NCI-H460 (cell line): ENCODE data around the gene SERPINB3. TPM values are rescaled to one million over a fixed set of nuclear protein-coding genes. Genes with fewer than 3 reads are reported as not detected.
"Not testable (repeated sequence)": the region's sequence is repeated elsewhere in the genome, so short reads cannot be mapped to it uniquely, and the experiment has no call there.

Experiments
- DNase-seq: peaks from one replicate; pipeline ENCODE4 v3.0.0-alpha.2; 2016; ENCODE audit warnings: low read depth; ENCODE audit errors: extremely low read depth
- polyA plus RNA-seq: library from polyadenylated mRNA; depleted of rRNA; stranded (reverse); fragments of >200 nt; gene quantifications from 2 replicates; pipeline ENCODE4 v1.2.3, GENCODE V29; 2014; cell fraction: nucleus; rRNA removed
- total RNA-seq: library from RNA; depleted of rRNA; stranded (reverse); fragments of >200 nt; shearing (Covaris generic); gene quantifications from 2 replicates; pipeline ENCODE4 v1.2.3, GENCODE V29; 2014; rRNA removed

Gene SERPINB3
- total RNA-seq = 0.15 and 0.23 TPM in 2 replicates
- polyA plus RNA-seq = 0.42 TPM in 1 of 2 replicates, not detected in the other

DNA sequence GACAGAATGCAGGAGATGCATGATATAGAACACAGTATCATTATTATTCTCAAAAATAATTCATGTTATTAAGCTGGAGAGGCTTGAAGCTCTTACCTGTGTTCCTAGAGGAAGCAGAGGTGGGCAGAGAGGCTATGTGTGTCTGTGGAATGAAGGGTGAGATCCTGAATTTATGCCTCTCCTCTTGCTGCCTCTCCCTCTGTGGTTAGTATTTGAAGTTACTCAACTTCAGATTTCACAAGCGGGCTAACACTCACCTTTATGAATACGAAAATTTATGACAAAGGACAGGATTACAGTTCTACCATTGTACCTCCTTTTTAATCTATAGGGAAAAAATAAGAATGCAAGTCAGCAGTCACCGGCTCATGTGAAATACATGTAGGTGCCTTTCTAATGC lies at the start of gene SERPINB3:
Gene SERPINB3 (minus strand): TSS at position 144 of the 400 bp plus-strand sequence. CDS start 677 bp downstream, outside the sequence.
- DNase-seq = not testable (repeated sequence)

DNA sequence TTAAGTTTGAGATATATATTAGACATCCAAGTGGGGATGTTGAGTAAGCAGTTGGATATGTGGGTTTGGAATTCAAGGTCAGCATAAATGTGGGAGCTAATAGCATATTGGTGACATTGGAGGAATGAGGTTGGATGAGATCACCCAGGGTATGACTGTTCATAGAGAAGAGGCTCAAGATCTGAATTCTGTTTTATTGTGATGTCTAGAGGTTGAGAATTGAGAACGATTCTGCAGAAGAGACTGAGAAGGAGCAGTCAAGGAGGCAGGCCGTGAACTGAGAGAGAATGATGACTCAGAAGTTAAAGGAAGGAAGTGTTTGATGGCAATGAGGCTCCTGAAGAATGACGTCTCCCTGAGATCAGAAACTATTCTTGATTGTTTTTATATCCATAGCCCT lies 47.0 kb upstream of the SERPINB3 start:
- no peak for DNase-seq

DNA sequence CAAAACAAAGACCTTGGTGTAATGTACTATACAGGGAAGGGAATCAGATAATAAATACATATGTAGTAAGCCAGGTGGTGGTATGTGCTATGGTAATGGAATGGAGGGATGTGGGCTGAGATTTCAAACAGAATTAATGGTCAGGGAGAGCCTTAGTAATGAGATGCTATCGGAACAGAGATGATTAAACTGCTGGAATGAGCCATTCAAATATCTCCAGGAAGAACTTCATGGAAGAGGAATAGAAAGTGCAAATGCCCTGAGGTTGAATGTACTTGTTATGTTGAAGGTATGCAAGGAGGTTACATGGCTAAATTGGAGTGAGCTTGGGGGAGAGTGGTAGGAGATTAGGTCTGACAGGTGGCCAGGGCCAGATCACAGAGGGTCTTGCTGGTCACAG lies 46.1 kb upstream of the SERPINB3 start:
- DNase-seq = no peak

DNA sequence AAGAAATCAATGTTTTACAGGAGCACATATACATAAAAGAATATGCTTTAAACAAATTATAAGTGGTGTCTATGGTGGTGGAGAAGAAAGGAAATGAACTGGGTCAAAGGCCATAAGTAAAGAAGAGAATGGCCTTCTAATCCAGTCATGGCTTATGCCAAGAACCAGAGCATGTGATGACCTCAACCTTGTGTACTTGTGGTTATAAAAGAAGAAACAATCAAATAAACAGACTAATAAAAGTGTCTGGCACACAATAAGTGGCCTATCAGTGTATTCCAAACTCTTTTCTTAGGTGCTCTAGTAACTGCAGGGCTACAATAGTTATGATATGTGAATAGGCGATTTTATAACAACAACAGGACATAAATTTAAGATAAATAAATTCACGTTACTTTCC lies 43.7 kb upstream of the SERPINB3 start:
- no peak for DNase-seq

DNA sequence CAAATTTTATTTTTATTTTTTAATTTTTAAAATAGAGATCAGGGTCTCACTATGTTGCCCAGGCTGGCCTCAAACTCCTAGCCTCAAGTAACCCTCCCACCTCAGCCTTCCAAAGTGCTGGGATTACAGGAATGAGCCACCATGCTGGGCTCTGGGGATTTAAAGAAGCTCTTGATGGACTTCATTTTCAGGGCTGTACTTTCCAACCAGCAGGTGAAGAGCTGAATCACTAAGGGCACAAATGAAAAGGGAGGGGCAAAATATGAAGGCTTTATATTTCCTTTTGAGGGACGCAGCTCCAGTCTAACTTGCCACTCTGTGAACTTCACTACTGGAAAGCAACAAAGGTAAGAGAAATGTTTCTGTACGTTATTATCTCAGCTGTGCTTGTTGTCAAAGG lies 41.0 kb upstream of the SERPINB3 start, which contains the start of gene SERPINB11:
Gene SERPINB11 (plus strand): TSS at position 301 of the 400 bp plus-strand sequence. CDS start 7,234 bp downstream, outside the sequence.
- DNase-seq = no peak

DNA sequence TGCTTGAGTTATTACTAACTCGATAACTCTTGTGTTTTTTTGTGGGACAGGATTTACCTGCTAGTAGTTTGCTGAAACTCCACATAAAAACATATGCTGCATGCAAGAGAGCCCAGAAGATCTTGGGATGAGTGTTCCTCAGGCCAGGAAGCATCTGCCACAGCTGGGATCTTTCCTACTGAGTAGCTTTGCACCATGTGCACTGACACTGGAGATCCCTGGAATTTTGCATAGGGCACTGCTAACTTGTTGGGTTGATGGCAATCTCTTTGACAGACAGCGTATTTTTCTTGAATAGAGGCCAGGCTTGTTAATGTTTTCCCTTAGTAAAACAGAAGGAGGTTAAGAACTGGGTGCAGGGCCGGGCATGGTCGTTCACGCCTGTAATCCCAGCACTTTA lies 40.3 kb upstream of the SERPINB3 start:
- peak; percentile 52 for DNase-seq

DNA sequence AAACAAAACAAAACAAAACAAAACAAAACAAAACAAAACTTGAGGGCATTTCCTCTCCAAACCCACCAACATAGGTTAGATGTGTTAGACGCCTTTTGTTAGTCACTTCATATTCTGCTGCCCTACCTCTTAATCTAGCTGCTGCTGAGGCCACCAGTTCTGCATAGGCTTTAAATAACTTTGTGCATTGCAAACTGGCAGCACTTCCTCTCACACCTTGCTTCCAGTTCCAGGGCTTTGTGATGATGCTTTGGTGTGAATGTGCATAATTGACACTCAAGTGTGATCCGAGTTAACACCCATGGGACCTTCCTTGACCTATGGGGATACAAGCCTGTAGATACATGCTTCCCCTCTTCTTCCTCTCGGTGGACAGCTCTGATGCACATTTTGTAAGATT lies 38.8 kb upstream of the SERPINB3 start:
- DNase-seq = peak; percentile 92

DNA sequence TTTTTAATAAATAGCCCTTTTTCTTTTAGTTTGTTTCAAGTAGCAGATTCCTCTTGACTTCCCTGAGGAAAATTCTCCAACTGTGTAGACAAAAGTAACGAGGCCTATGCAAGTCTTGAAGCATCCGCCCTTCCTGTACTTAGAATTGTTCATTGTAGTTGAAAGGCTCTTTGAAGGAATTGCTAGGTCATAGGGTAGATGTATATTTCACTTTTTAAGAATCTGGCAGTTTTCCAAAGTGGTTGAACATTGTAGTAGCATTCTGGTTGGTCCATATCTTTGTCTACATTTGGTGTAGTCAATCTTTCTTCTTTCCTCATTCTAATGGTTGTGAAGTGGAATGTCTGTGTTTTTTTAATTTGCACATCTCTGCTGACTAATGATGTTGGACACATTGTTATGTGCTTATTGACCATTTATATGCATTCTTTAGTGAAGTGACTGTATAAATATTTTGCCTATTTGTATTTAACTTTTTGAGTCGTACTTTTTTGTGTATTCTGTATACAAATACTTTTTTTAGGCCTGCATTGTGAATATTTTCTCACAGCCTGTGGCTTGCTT lies 35.5 kb upstream of the SERPINB3 start:
- DNase-seq = no peak

DNA sequence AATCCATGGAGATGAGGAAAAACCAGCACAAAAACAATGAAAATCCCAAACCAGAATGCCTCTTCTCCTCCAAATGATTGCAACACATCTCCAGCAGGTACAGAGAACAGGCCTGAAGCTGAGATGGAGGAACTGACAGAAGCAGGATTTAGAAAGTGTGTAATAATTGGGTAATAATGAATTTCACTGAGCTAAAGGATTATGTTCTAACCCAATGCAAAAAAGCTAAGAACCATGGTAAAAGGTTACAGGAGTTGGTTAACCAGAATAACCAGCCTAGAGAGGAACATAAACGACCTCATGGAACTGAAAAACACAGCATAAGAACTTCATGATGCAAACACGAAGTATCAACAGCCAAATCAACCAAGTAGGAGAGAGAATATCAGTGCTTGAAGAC lies 27.4 kb upstream of the SERPINB3 start:
- no peak for DNase-seq

DNA sequence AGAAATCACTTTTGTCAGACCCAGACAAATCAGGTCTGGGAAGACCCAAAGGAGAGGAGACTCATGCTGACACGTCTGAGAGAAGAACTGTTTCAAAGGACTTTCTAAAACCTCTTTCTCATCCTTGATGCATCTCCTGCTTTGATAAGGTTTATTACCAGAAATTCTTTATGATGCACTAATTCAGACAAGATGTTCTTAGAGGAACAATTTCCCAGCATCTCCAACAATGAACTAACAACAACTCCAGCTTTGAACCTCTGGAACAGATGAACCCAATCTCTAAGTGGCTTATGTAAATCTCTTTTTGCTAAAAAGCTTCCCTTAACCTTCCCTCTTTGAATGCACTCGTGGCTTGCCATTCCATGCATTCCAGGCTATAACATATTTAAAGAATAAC lies 25.2 kb upstream of the SERPINB3 start:
- no peak for DNase-seq

DNA sequence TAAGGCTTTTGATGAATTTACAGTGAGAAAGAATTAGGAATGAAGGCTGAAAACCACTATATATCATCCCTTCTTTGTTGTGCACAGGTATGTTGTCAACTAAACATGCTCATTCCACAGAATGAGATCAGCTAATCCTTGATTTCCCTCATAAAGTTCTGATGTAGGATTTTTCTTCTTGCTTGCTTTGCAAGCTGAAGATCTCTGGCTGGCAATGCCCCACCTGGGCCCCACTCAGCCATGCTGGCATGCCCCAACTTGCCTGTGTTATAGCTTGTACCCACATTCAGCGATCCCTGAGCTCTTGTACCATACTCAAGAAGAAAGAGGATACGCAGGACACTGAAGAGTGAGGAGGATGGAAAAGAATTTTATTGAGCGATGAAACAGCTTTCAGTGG lies 23.0 kb upstream of the SERPINB3 start:
- DNase-seq = no peak

DNA sequence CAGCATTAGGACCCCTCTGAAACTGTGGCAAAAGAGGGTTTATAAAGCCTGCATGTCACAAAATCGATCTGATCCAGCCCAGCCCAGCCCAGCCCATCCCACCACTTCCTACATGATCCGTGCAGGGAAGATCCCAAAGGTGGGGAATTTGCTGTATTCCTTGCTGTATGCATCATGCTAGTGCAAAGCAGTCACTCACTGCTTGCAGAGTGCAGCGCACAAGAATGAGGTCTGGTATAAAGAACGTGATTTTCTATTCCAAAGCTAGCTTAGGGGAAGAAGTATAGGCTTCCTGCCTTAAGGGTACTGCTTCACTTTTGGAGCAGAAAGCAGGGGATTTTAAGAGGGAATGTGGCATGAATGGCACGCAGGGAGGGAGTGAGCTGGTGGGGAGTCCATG lies 22.2 kb upstream of the SERPINB3 start:
- no peak for DNase-seq

DNA sequence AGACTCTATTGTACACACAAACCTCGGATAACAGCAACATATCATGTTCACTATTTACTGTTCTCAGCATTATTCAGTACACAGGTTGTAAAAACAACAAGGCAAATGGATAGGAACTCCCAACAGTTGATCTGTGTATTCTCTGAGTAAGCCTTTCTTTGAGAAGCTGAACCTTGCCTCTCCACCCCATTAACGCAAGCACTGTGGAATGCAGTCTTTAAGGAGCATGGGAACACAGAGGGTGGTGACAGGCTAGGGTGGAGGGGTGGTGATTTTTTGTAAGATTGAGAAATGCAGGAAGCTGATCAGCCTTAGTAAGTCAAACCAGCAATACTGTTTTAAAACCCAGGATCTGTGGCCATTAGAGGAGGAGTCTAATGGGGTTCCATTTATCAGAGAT lies 21.5 kb upstream of the SERPINB3 start:
- DNase-seq = peak; percentile 97

DNA sequence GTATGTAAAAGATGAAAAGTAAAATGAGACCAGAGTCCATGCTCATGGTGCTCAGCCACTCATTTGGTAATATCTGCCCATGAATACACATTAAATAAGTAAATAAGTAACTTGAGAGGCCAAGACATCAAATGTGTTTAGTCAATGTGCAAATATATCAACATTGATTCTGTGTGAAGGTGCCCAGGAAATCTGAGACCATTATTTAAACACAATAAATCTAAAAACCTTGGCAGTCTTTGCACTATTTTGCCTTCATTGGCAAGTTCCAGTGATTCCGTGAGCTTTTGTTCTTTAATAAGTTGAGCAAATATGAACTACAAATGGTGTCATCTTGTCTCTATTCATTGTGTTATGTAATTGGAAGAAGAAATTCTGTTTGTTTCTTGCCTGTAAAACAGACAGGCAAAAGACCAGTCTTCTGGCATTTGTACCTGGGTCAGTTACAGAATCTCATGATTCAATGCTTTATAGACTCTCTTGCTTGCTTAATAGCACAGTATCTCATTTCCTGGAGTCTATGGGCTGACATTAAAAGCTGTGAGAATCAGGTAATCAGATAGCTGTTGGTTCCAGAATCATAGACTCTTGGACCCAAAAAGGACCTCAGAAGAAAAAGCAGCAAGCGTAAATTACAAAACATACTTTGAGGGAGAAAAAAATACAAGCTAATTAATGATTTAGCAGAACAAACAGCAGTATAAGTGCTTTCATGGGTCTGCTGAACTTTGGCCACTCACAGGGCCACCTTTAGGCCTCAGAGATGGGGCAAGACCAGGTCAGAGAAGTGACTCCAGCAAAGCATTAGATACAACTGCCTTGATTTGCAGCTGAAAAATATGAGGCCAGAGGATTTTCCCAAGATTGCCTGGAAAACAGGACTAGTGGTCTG lies 20.0 kb upstream of the SERPINB3 start:
- no peak for DNase-seq

DNA sequence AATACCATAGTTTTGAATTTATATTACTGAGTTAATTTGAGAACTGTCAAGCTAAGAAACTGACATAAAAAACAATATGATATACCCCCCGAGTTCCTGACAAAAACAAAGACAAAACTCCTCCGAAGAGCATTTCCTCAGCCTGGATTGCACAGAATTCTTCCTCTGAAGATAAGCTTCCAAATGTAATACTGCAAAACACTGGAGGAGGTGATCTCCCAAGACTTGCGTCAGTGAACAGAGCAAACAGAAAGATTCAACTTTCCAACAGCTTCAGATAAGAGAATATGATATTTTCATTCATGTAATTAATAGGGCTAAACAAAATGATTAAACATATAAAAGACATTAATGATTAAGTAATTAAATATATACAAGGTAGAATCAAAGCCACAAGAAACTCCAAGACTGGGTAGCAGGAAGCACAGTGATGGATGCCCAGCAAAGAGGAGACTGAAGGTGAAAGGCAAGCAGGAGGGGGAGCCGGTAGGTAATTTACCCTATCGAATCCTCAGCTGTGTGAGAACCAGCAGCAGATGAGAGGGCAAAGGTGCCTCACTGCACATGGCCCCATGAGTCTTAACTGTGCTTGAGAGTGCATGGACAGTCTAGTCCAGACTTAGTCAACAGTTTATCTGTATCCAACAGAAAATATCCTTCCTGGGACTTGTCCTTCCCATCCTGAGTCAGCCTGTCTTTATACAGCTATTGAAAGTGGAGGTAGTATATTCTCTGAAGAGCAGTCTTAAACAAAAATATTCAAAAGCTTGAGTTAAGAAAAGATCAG lies 18.3 kb upstream of the SERPINB3 start:
- DNase-seq = no peak

DNA sequence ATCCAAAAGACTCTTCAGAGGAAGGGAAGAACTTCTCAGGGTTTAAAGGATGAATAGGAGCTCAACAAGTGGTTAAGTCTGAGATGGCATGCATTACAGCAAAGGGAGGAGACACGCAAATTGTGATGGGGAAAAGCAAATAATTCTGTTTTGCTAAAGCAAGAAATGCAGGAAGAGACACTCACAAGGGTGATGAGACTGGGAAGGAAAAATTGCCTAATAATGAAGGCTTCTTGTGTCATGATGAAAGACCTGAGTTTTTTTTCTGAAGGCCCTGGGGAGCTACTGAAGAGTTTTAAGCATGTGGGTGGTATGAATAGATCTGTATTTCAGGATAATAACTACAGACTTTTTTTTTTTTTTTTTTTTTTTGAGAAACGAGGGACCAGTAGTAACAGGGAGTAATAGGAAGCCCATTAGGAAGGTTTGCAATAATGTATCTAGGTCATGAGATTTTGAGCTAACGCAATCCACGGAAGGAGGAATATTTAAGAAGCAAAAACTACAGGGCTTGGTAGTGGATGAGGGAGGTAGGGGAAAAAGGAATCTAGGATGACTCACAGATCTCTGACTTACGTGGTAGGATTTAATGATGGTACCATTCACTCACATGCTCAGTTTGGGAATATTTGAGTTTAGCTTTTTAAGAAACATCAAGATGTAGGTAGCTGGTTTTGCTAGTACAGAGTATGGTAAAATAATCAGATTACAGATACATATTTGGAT lies 16.0 kb upstream of the SERPINB3 start:
- DNase-seq = peak; percentile 90

DNA sequence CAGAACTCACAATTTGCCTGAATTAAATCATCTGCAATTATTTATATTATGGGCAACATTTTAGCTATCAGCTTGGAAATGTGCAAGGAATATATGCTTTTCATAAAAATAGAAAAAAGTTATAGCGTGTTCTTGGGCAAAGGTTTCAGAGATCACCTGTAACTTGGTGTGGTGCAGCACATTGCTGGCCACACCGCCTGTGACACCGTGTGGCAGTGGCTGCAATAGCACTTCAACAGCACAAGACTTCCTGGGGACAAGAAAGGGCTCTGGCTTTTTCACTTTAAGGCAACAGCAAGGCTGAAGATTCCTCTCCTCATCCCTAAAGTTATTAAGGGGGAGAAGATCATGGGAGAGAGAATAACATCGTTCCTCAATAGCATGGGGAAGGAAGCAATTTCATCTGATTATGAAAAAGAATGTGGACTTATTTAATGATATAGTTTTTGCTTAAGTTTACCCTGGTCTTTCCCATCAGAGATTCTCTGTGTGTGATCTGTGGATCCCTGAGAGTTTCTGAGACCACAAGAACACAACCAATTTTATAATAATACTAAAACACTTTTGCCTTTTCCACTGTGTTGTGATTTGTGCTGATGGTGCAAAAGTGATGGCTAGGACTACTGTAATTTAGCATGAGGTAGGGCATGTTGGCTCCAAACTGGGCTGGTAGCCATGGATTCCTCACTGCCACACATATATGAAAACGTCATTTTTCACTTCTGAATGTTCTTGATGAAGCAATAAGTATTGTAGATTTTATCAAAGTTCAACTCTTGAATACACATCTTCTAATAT lies 15.0 kb upstream of the SERPINB3 start:
- DNase-seq = peak; percentile 73

DNA sequence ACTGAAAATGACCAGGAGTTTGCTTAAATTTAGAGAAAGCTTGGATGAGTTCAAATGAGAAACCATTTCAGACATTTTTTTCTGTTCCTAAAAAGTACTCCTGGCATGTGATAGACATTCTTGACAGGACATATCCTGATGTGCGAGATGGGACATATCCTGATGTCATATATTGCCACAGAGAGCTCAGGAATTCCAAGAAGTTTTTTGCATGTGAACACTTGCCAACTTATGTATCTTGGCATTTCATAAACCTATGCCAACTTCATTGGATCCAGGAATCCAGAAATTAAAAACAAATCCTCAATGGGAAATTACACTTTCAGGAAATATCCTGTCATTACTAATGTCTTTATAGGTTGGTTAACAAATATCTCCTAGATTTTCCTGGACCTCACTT lies 2.9 kb upstream of the SERPINB3 start:
- DNase-seq = no peak

DNA sequence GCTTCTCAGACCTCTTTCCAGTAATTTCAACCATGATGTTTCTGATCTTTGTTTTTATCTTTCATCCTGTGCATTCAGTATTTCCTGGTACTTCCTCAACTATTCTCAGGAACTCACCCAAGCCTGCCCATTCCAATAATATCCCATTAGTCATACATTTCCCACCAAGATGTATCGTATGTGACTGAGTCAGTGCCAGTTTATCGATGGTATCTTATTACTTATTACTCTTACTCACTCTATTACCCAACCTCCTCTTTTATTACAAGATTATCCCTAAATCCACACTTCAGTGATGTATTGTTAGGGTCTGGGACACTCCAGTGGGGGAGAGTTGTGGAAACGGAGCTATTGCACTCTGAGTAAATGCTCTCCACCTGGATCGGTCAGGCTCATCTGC lies 2.8 kb downstream of the SERPINB3 start:
- DNase-seq = not testable (repeated sequence)

DNA sequence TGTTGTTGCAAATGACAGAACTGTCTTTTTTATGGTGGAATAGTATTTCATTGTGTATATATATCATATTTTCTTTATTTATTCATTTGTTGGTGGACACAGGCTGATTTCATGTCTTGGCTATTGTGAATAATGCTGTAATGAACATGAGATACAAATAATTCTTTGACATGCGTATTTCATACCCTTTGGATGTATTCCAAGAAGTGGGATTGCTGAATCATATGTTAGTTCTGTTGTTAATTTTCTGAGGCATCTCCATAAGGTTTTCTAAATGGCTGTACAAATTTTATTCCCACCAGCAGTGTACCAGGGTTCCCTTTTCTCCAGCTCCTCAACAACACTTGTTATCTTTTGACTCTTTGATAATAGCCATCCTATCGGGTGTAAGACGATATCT lies 11.4 kb downstream of the SERPINB3 start:
- not testable (repeated sequence) for DNase-seq
